T-helper 17 cell (primary cell): ENCODE data around the gene FAM131A. TPM values are rescaled to one million over a fixed set of nuclear protein-coding genes. Genes with fewer than 3 reads are reported as not detected.

ENCODE experiments used
- ATAC-seq: fragments of 150-1000 bp; cut with Tn5 transposase; 2 replicates; pipeline ENCODE4 v1.10.0; 2021; ENCODE audit warnings: mild to moderate bottlenecking, moderate library complexity
- DNase-seq, 3 donors: peaks; one replicate each; pipeline versions ENCODE4 v3.0.0 to v3.0.0-alpha.2; 2020 to 2021
- H3K9me3 ChIP-seq: one replicate; pipeline ENCODE4 v1.7.0; 2013; ENCODE audit warnings: low read length, mild to moderate bottlenecking; ENCODE audit not compliant: control insufficient read depth, poor library complexity, severe bottlenecking
- H3K27ac Mint-ChIP-seq: one replicate; pipeline ENCODE4 v1.8.0; 2022; ENCODE audit warnings: mild to moderate bottlenecking, moderate library complexity, mixed read lengths
- H3K27me3 Mint-ChIP-seq: one replicate; pipeline ENCODE4 v1.8.0; 2022; ENCODE audit warnings: mixed read lengths
- H3K36me3 Mint-ChIP-seq: one replicate; pipeline ENCODE4 v1.8.0; 2022; ENCODE audit warnings: low read depth, mixed read lengths
- H3K4me1 Mint-ChIP-seq: one replicate; pipeline ENCODE4 v1.8.0; 2022; ENCODE audit warnings: mild to moderate bottlenecking, mixed read lengths
- H3K4me3 Mint-ChIP-seq: one replicate; pipeline ENCODE4 v1.8.0; 2022; ENCODE audit warnings: mild to moderate bottlenecking, moderate library complexity, mixed read lengths
- total RNA-seq, 4 donors: library from RNA in 2 of 4; stranded (reverse) in 2 of 4; gene quantifications; one replicate each; pipeline ENCODE4 v1.2.3 and lab custom pipeline; 2022 to 2026

The FAM131A gene
- total RNA-seq, 2 donors from 2014 or later = 7.9 to 10.9 TPM

DNA sequence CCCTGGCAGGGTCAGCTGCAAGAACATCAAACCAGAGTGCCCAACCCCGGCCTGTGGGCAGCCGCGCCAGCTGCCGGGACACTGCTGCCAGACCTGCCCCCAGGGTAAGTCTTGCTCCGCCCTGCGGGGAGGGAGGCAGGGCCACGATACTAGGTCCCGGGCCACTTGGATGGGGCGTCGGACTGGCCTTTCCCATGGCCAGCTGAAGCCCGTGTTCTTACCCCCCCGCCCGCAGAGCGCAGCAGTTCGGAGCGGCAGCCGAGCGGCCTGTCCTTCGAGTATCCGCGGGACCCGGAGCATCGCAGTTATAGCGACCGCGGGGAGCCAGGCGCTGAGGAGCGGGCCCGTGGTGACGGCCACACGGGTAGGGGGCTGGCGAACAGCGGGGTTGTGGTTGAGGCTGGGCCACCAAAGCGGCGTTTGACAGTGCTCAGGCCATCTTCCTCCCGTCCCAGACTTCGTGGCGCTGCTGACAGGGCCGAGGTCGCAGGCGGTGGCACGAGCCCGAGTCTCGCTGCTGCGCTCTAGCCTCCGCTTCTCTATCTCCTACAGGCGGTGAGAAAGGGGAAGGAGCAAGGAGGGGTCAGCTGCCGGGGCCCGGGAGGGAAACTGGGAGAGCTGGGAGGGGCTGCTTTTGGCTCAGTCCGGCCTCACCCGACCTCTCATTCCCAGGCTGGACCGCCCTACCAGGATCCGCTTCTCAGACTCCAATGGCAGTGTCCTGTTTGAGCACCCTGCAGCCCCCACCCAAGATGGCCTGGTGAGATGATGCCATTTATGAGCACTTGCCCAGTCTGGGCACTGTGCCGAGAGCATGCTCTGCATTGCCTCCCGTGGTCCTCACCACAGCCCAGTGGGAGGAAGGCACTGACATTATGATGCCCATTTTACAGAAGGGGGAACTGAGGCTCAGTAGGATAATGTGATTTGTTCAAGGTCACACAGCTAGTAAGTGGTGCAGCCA lies 44.1 kb downstream of the FAM131A start:
- H3K9me3 ChIP-seq = no peaks in the 10 kb centered on the region
- peaks cover 2% of the 10 kb centered on the region for H3K4me1 Mint-ChIP-seq
- no peak for DNase-seq
- peak; percentile 40 for ATAC-seq
- peaks cover 70% of the 10 kb centered on the region for H3K27me3 Mint-ChIP-seq
- H3K4me3 Mint-ChIP-seq = peak overlapping the region; percentile 81
- H3K36me3 Mint-ChIP-seq = peaks cover 2% of the 10 kb centered on the region
- no peak overlapping the region for H3K27ac Mint-ChIP-seq

DNA sequence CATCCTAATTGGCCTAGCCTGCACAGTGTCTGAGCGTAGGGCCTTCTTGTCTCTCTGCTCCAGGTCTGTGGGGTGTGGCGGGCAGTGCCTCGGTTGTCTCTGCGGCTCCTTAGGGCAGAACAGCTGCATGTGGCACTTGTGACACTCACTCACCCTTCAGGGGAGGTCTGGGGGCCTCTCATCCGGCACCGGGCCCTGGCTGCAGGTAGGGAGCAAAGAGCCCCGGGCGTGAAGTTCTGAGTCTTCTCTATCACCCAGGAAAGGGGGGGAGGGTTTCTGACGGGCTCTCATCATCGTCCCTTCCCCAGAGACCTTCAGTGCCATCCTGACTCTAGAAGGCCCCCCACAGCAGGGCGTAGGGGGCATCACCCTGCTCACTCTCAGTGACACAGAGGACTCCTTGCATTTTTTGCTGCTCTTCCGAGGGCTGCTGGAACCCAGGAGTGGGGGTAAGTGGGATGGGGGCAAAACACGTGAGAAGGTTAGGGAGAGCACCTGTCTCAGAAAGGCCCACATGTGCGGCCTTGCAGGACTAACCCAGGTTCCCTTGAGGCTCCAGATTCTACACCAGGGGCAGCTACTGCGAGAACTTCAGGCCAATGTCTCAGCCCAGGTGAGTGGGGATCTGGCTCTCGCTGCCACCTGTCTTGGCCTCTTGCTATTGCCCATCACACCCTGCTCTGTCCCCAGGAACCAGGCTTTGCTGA lies 45.1 kb downstream of the FAM131A start:
- DNase-seq (no peak), ATAC-seq (no peak)
- H3K9me3 ChIP-seq = no peaks in the 10 kb centered on the region
- H3K36me3 Mint-ChIP-seq = peaks cover 2% of the 10 kb centered on the region
- peaks cover 2% of the 10 kb centered on the region for H3K4me1 Mint-ChIP-seq
- no peak overlapping the region for H3K4me3 Mint-ChIP-seq
- peaks cover 70% of the 10 kb centered on the region for H3K27me3 Mint-ChIP-seq
- no peak overlapping the region for H3K27ac Mint-ChIP-seq

DNA sequence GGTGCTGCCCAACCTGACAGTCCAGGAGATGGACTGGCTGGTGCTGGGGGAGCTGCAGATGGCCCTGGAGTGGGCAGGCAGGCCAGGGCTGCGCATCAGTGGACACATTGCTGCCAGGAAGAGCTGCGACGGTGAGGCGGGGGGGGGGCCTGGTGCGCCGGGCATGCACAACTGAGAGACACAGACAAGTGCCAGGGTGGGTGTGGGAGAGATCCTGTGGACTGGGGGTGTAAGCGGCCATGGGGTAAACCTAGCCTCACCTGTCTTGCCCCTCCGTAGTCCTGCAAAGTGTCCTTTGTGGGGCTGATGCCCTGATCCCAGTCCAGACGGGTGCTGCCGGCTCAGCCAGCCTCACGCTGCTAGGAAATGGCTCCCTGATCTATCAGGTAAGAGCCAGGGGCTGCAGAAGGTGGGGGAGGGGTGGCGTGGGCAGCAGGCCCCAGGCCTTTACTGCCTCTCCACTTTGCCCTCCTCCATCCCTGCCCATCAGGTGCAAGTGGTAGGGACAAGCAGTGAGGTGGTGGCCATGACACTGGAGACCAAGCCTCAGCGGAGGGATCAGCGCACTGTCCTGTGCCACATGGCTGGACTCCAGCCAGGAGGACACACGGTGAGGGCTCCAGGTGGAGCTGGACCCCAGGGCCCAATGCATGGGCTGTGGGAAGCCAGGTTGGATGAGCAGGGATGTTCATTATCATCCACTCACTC lies 45.8 kb downstream of the FAM131A start:
- no peak overlapping the region for H3K27ac Mint-ChIP-seq
- H3K9me3 ChIP-seq = no peaks in the 10 kb centered on the region
- ATAC-seq (no peak), DNase-seq (no peak)
- no peak overlapping the region for H3K4me3 Mint-ChIP-seq
- peaks cover 2% of the 10 kb centered on the region for H3K4me1 Mint-ChIP-seq
- H3K36me3 Mint-ChIP-seq = peaks cover 3% of the 10 kb centered on the region
- H3K27me3 Mint-ChIP-seq = peaks cover 70% of the 10 kb centered on the region

GRCh38 chr3:184384342-184384741 lies 46.9 kb downstream of the FAM131A start:
- H3K27ac Mint-ChIP-seq = no peak overlapping the region
- DNase-seq (no peak), ATAC-seq (no peak)
- H3K27me3 Mint-ChIP-seq = peaks cover 65% of the 10 kb centered on the region
- H3K4me1 Mint-ChIP-seq = peaks cover 2% of the 10 kb centered on the region
- no peak overlapping the region for H3K4me3 Mint-ChIP-seq
- peaks cover 2% of the 10 kb centered on the region for H3K36me3 Mint-ChIP-seq
- H3K9me3 ChIP-seq = no peaks in the 10 kb centered on the region

DNA sequence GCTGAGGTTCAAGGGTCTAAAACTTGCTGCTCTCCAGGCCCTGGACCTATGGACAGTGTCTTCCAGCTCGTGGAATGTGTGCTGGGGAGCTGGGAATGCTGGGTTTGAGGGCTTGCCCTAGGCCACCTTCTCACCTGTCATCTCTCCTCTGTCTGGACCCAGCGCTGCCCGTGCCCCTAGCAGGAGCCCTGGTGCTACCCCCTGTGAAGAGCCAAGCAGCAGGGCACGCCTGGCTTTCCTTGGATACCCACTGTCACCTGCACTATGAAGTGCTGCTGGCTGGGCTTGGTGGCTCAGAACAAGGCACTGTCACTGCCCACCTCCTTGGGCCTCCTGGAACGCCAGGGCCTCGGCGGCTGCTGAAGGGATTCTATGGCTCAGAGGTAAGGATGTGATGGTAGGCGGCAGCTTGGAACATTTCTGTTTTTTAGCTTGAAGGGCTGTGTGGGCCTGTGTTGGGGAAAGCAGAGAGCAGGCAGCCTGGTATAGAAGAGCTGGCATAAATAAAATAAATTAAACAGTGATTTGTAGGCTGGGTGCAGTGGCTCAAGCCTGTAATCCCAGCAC lies 47.5 kb downstream of the FAM131A start:
- H3K36me3 Mint-ChIP-seq = peaks cover 2% of the 10 kb centered on the region
- H3K27me3 Mint-ChIP-seq = peaks cover 64% of the 10 kb centered on the region
- H3K4me1 Mint-ChIP-seq = peaks cover 2% of the 10 kb centered on the region
- H3K9me3 ChIP-seq = no peaks in the 10 kb centered on the region
- DNase-seq (no peak), ATAC-seq (no peak)
- no peak overlapping the region for H3K27ac Mint-ChIP-seq
- H3K4me3 Mint-ChIP-seq = no peak overlapping the region

DNA sequence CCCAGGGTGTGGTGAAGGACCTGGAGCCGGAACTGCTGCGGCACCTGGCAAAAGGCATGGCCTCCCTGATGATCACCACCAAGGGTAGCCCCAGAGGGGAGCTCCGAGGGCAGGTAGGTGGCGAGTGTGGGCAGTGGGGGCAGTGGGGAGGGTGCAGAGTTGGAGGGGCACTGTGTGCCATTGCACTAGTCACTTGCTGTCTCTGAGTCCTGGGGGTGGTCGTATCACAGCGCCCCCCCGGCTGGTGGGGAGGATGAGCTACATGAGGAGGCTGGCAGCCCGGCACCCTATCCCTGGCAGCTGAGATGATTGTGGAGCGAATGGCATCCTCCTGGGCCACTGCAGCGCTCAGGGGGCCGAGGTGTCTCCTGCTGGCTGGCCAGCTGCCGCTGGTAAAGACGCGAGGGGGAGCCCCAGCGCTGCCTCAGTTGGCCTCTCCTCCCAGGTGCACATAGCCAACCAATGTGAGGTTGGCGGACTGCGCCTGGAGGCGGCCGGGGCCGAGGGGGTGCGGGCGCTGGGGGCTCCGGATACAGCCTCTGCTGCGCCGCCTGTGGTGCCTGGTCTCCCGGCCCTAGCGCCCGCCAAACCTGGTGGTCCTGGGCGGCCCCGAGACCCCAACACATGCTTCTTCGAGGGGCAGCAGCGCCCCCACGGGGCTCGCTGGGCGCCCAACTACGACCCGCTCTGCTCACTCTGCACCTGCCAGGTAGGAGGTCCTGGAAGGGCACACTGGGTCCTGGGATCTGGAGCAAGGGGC lies 48.8 kb downstream of the FAM131A start:
- peaks cover 2% of the 10 kb centered on the region for H3K4me1 Mint-ChIP-seq
- ATAC-seq = no peak
- no peak overlapping the region for H3K27ac Mint-ChIP-seq

DNA sequence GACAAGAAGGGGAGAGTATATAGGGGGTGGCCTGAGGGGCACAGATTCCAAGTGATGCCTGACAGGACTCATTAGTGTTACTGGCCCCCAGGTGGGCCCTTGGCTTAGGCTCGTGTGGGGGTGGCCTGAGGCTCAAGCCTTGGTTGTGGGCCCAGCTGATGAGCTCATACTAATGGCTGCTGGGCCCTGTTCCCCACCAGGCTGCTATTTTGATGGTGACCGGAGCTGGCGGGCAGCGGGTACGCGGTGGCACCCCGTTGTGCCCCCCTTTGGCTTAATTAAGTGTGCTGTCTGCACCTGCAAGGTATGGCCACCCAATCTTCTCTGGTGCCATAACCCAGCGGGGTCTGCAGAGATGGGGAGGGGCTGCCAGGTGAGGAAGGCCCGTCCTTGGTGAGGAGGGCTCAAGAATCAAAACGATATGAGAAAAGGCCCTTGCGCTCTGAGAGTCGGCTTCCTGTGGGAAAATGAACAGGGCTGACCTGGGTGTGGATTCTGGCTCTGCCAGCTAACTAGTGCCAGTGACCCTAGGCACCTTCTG lies 49.8 kb downstream of the FAM131A start:
- H3K36me3 Mint-ChIP-seq = peaks cover 2% of the 10 kb centered on the region
- H3K27ac Mint-ChIP-seq = no peak overlapping the region
- no peak overlapping the region for H3K4me3 Mint-ChIP-seq
- no peak for DNase-seq
- no peak for ATAC-seq
- H3K27me3 Mint-ChIP-seq = peaks cover 71% of the 10 kb centered on the region
- H3K4me1 Mint-ChIP-seq = peaks cover 2% of the 10 kb centered on the region
- H3K9me3 ChIP-seq = no peaks in the 10 kb centered on the region

More for the DNA sequence above, 48.8 kb downstream of the FAM131A start:
- H3K36me3 Mint-ChIP-seq = peaks cover 2% of the 10 kb centered on the region
- DNase-seq = no peak
- H3K27me3 Mint-ChIP-seq = peaks cover 71% of the 10 kb centered on the region
- no peaks in the 10 kb centered on the region for H3K9me3 ChIP-seq
- no peak overlapping the region for H3K4me3 Mint-ChIP-seq

- H3K27ac Mint-ChIP-seq = no peak overlapping the region
- peaks cover 64% of the 10 kb centered on the region for H3K27me3 Mint-ChIP-seq
- H3K9me3 ChIP-seq = no peaks in the 10 kb centered on the region
- DNase-seq = no peak
- H3K4me1 Mint-ChIP-seq = peaks cover 2% of the 10 kb centered on the region
- no peak for ATAC-seq
- no peak overlapping the region for H3K4me3 Mint-ChIP-seq
- H3K36me3 Mint-ChIP-seq = peaks cover 2% of the 10 kb centered on the region
These were observed 51.0 kb downstream of the FAM131A start for GRCh38 chr3:184388164-184388935.

- no peaks in the 10 kb centered on the region for H3K9me3 ChIP-seq
- Mint-ChIP-seq H3K4me3 (no peak overlapping the region), H3K4me1 (peaks cover 2% of the 10 kb centered on the region), H3K27me3 (peaks cover 65% of the 10 kb centered on the region), H3K27ac (no peak overlapping the region), H3K36me3 (peaks cover 2% of the 10 kb centered on the region)
- ATAC-seq (no peak), DNase-seq (no peak)
These were observed 51.5 kb downstream of the FAM131A start for GRCh38 chr3:184388936-184389230.

DNA sequence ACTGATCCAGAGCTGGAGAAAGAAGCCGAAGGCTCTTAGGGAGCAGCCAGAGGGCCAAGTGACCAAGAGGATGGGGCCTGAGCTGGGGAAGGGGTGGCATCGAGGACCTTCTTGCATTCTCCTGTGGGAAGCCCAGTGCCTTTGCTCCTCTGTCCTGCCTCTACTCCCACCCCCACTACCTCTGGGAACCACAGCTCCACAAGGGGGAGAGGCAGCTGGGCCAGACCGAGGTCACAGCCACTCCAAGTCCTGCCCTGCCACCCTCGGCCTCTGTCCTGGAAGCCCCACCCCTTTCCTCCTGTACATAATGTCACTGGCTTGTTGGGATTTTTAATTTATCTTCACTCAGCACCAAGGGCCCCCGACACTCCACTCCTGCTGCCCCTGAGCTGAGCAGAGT lies 52.0 kb downstream of the FAM131A start:
- no peak for ATAC-seq
- Mint-ChIP-seq H3K36me3 (peaks cover 2% of the 10 kb centered on the region), H3K27ac (no peak overlapping the region), H3K4me3 (no peak overlapping the region), H3K4me1 (peaks cover 2% of the 10 kb centered on the region), H3K27me3 (peaks cover 63% of the 10 kb centered on the region)
- H3K9me3 ChIP-seq = no peaks in the 10 kb centered on the region
- no peak for DNase-seq

DNA sequence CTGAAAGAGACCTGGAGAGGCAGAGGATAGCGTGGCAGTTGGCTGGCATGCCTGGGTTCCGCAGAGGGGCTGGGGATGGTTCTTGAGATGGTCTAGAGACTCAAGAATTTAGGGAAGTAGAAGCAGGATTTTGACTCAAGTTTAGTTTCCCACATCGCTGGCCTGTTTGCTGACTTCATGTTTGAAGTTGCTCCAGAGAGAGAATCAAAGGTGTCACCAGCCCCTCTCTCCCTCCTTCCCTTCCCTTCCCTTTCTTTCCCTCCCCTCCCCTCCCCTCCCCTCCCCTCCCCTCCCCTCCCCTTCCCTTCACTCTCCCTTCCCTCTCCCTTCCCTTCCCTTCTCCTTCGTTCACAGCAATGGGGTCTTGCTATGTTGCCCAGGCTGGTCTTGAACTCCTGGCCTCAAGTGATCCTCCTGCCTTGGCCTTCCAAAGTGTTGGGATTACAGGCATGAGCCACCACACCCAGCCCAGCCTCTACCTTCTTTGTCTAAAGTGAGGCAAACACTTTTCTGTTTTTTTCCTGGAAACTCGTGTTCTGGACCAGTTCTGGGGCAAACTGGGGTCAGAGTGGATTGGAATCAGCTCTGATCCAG lies 52.6 kb downstream of the FAM131A start:
- no peak overlapping the region for H3K27ac Mint-ChIP-seq
- peaks cover 2% of the 10 kb centered on the region for H3K36me3 Mint-ChIP-seq
- H3K4me3 Mint-ChIP-seq = no peak overlapping the region
- ATAC-seq (no peak), DNase-seq (no peak)
- peaks cover 2% of the 10 kb centered on the region for H3K4me1 Mint-ChIP-seq
- H3K9me3 ChIP-seq = no peaks in the 10 kb centered on the region
- peaks cover 59% of the 10 kb centered on the region for H3K27me3 Mint-ChIP-seq
